Colonic mucosa (tissue), 4 donors: ENCODE measurements around the gene SMIM27. TPM values are rescaled to one million over a fixed set of nuclear protein-coding genes. Genes with fewer than 3 reads are reported as not detected.
A peak's percentile ranks its signal among the peaks of the same experiment; 100 is the strongest.
"Not testable (repeated sequence)": the region's sequence is repeated elsewhere in the genome, so short reads cannot be mapped to it uniquely, and the experiment has no call there.

Experiments
- DNase-seq: peaks from one replicate; pipeline ENCODE4 v3.0.0-alpha.2; 2020
- H3K27ac ChIP-seq: fragments of 200-600 bp; one replicate; pipeline ENCODE4 v1.8.0; 2021
- H3K27me3 ChIP-seq: fragments of 200-600 bp; one replicate; pipeline ENCODE4 v1.8.0; 2021
- H3K36me3 ChIP-seq: fragments of 200-600 bp; one replicate; pipeline ENCODE4 v1.8.0; 2021
- H3K4me1 ChIP-seq: fragments of 200-600 bp; one replicate; pipeline ENCODE4 v1.8.0; 2021; ENCODE audit warnings: mild to moderate bottlenecking
- H3K4me3 ChIP-seq: fragments of 200-600 bp; one replicate; pipeline ENCODE4 v1.8.0; 2021
- H3K9ac ChIP-seq, 2 donors: one replicate each; pipeline ENCODE4 v1.7.0; 2013; ENCODE audit warnings: control low read depth in 2 of 2, low read depth in 2 of 2, low read length in 2 of 2
- H3K9me3 ChIP-seq: fragments of 200-600 bp; one replicate; pipeline ENCODE4 v1.8.0; 2021
- CTCF ChIP-seq: fragments of 200-600 bp; IDR thresholded peaks from one replicate; pipeline ENCODE4 v1.8.0; 2022; ENCODE audit warnings: antibody characterized with exemption, mild to moderate bottlenecking
- intact Hi-C: fragments of 100-400 bp; cut with DNase I; formaldehyde crosslinking; loops from one replicate; pipeline ENCODE4 v1.14.1; 2022
- total RNA-seq, 2 donors: library from RNA; stranded (reverse); fragmentation: NEBNext Ultra II Directional in 1 of 2; extraction: Animal tissue kit (Norgen Biotek cat#: 25700) in 1 of 2; gene quantifications; one replicate each; pipeline ENCODE4 v1.2.1, GENCODE V29; 2021
- donor health status: healthy.
- donor health status: DM: no; HTN: no; CAD: no.
- donor health status: DM: no; HTN: no; CAD: no.

SMIM27 gene
- total RNA-seq, 2 donors from 2014 or later: 7.4 to 10.9 TPM

GRCh38 chr9:32545884-32546283 is 6.2 kb upstream of the SMIM27 start:
- no peak overlapping the region for H3K4me3 ChIP-seq
- no peak for DNase-seq
- TF ChIP-seq CTCF: no peak
- H3K9me3 ChIP-seq: no peaks in the 10 kb centered on the region
- intact Hi-C loops: no loop called here
- no peaks in the 10 kb centered on the region for H3K27me3 ChIP-seq
- no peak overlapping the region for H3K9ac ChIP-seq
- peaks cover 4% of the 10 kb centered on the region for H3K36me3 ChIP-seq
- H3K4me1 ChIP-seq: peaks cover 8% of the 10 kb centered on the region
- no peak overlapping the region for H3K27ac ChIP-seq

GRCh38 chr9:32548213-32548612 is 3.9 kb upstream of the SMIM27 start:
- DNase-seq, intact Hi-C loops, H3K4me1 ChIP-seq, H3K9ac ChIP-seq, H3K27me3 ChIP-seq, H3K36me3 ChIP-seq, H3K9me3 ChIP-seq, H3K27ac ChIP-seq, H3K4me3 ChIP-seq: not testable (repeated sequence)

GRCh38 chr9:32550150-32550561 is 2.0 kb upstream of the SMIM27 start:
- DNase-seq: no peak
- Histone ChIP-seq H3K4me1 (peaks cover 8% of the 10 kb centered on the region), H3K27ac (peak overlapping the region; percentile 95), H3K4me3 (peak overlapping the region; percentile 86), H3K9me3 (no peaks in the 10 kb centered on the region), H3K27me3 (no peaks in the 10 kb centered on the region), H3K9ac (peak overlapping the region; percentile 74 to 99), H3K36me3 (no peaks in the 10 kb centered on the region)
- TF ChIP-seq CTCF: no peak
- intact Hi-C loops: no loop called here

- DNase-seq: peak; percentile 94
- H3K27ac ChIP-seq: peak overlapping the region; percentile 95
- no peaks in the 10 kb centered on the region for H3K27me3 ChIP-seq
- peaks cover 8% of the 10 kb centered on the region for H3K4me1 ChIP-seq
- no peaks in the 10 kb centered on the region for H3K9me3 ChIP-seq
- H3K4me3 ChIP-seq: peak overlapping the region; percentile 86
- no peak for TF ChIP-seq CTCF
- intact Hi-C loops: no loop called here
- no peaks in the 10 kb centered on the region for H3K36me3 ChIP-seq
- peak overlapping the region; percentile 95 to 99 for H3K9ac ChIP-seq
These were observed 1.4 kb upstream of the SMIM27 start for GRCh38 chr9:32550562-32551275.

- Histone ChIP-seq H3K27ac (peak overlapping the region; percentile 95), H3K9ac (peak overlapping the region; percentile 95 to 99), H3K27me3 (no peaks in the 10 kb centered on the region), H3K4me1 (peaks cover 8% of the 10 kb centered on the region), H3K9me3 (no peaks in the 10 kb centered on the region), H3K4me3 (peak overlapping the region; percentile 86), H3K36me3 (no peaks in the 10 kb centered on the region)
- intact Hi-C loops: no loop called here
- DNase-seq: peak; percentile 53
- no peak for TF ChIP-seq CTCF
These were observed 663 bp upstream of the SMIM27 start for GRCh38 chr9:32551276-32552051.

- Histone ChIP-seq H3K36me3 (no peaks in the 10 kb centered on the region), H3K9me3 (no peaks in the 10 kb centered on the region), H3K4me3 (no peak overlapping the region), H3K9ac (no peak overlapping the region), H3K27ac (no peak overlapping the region), H3K4me1 (peaks cover 8% of the 10 kb centered on the region), H3K27me3 (no peaks in the 10 kb centered on the region)
- DNase-seq: no peak
- TF ChIP-seq CTCF: no peak
- intact Hi-C loops: no loop called here
These were observed 2.0 kb downstream of the SMIM27 start for GRCh38 chr9:32554107-32554506.
